IPS-18a (cell line): Measurements from ENCODE around the gene OR7C1.
"Not testable (repeated sequence)": the region's sequence is repeated elsewhere in the genome, so short reads cannot be mapped to it uniquely, and the experiment has no call there.

Experiments used
- H3K27ac ChIP-seq: one replicate; pipeline ENCODE4 v1.5.1; 2013; ENCODE audit warnings: low read length
- H3K27me3 ChIP-seq: one replicate; pipeline ENCODE4 v1.6.1; 2013; ENCODE audit warnings: mild to moderate bottlenecking, low read length; ENCODE audit not compliant: control insufficient read depth, insufficient read depth
- H3K36me3 ChIP-seq: one replicate; pipeline ENCODE4 v1.6.1; 2013; ENCODE audit warnings: low read depth, low read length; ENCODE audit not compliant: control insufficient read depth
- H3K4me1 ChIP-seq: one replicate; pipeline ENCODE4 v1.6.1; 2013; ENCODE audit warnings: low read depth, low read length; ENCODE audit not compliant: control insufficient read depth
- H3K4me3 ChIP-seq: one replicate; pipeline ENCODE4 v1.5.1; 2013; ENCODE audit warnings: low read length
- H3K9ac ChIP-seq: one replicate; pipeline ENCODE4 v1.6.1; 2013; ENCODE audit warnings: mild to moderate bottlenecking, low read length, moderate library complexity
- H3K9me3 ChIP-seq: one replicate; pipeline ENCODE4 v1.6.1; 2013; ENCODE audit warnings: low read depth, low read length; ENCODE audit not compliant: control insufficient read depth

OR7C1 gene

DNA sequence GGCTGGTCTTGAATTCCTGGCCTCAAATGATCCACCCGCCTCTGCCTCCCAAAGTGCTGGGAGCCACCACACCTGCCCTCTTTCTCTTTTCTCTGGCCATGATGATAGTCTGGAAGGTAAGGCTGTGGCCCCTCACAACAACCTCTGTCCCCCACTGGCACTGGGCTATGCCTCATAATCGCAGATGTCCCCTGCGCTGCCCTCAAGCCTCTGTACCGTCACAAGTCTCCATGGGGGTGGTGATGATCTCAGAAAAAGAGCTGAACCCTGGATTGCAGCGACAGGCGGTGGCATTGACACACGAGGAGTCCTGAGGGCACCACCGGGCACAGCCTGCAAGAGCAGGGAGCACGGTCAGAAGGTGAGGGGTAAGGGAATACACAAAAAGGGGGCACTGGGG, 61.3 kb downstream of the OR7C1 start:
- not testable (repeated sequence) for H3K9ac ChIP-seq, H3K9me3 ChIP-seq, H3K27ac ChIP-seq, H3K4me3 ChIP-seq, H3K36me3 ChIP-seq, H3K4me1 ChIP-seq
- H3K27me3 ChIP-seq = peaks cover 12% of the 10 kb centered on the region

DNA sequence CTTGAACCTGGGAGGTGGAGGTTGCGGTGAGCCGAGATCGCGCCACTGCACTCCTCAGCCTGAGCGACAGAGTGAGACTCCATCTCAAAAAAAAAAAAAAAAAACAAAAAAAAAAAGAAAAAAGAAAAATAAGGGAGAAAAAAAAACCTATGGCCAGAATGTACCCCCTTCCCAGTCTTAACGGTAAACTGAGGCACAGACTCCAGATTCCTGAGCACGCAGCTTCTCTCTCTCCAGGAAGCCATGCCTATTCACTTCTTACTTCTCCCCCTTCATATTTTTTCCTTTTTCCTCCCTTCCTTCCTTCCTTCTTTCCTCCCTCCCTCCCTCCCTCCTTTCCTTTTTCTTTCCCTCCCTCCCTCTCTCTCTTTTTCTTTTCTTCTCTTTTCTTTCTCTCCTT, 62.0 kb downstream of the OR7C1 start:
- Histone ChIP-seq H3K4me3 (no peak overlapping the region), H3K36me3 (no peaks in the 10 kb centered on the region), H3K9me3 (no peaks in the 10 kb centered on the region), H3K27me3 (peaks cover 12% of the 10 kb centered on the region), H3K4me1 (no peaks in the 10 kb centered on the region), H3K9ac (no peak overlapping the region), H3K27ac (no peak overlapping the region)

DNA sequence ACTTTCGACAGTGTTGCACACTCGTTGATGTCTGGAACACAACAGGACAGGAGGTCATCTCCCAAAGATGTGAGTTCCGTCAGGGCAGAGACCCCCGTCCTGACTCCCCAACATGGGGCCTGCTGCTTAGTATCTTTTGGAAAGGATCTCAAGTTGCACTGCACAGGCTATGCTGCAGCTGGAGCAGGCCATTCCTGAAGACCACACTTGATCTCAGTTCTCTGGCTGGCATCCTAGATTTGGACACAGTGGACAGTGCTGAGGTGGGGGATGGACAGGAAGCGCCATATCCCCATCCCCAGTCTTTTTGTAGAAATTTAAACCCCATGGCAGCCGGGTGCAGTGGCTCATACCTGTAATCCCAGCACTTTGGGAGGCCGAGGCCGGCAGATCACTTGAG, 62.5 kb downstream of the OR7C1 start:
- Histone ChIP-seq H3K36me3 (no peaks in the 10 kb centered on the region), H3K4me1 (no peaks in the 10 kb centered on the region), H3K9ac (no peak overlapping the region), H3K27ac (no peak overlapping the region), H3K27me3 (peaks cover 12% of the 10 kb centered on the region), H3K9me3 (no peaks in the 10 kb centered on the region), H3K4me3 (no peak overlapping the region)

DNA sequence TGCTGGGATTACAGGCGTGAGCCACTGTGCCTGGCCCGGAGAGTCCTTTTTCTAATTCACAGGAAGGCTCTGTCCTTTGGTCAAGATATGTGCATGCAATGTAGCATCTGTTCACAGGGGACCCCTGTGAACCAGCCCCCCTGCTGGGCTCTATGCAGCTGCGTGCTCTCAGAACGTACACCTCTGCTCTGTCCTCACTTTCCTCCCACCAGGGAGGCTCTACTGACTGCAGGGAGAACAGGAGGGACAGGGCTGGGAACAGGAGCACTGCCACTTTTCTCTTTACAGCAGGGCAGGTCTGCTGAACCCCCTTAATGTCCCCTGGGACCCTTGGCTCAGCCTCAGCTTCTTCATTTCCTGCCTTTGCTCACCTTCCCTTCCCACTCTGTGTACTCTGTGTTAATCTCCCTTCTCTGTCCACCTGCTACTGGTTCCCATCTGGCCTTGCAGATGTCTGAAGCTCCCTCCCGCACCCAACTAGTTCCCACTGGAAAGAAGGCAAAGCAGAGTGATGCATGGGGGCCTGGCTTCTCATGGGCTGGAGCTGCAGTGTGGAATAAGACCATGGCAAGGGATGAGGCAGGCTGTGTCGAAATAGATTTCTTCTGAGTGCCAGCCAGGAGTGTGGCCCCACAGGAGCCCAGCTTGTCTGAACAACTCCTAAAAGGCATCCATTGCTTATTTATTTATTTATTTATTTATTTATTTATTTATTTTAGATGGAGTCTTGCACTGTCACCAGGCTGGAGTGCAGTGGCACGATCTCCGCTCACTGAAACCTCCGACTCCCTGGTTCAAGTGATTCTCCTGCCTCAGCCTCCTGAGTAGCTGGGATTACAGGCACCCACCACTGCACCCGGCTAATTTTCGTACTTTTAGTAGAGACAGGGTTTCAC, 63.8 kb downstream of the OR7C1 start:
- no peaks in the 10 kb centered on the region for H3K9me3 ChIP-seq
- H3K9ac ChIP-seq = no peak overlapping the region
- no peaks in the 10 kb centered on the region for H3K36me3 ChIP-seq
- H3K4me1 ChIP-seq = no peaks in the 10 kb centered on the region
- H3K4me3 ChIP-seq = no peak overlapping the region
- H3K27ac ChIP-seq = no peak overlapping the region
- H3K27me3 ChIP-seq = peaks cover 10% of the 10 kb centered on the region

DNA sequence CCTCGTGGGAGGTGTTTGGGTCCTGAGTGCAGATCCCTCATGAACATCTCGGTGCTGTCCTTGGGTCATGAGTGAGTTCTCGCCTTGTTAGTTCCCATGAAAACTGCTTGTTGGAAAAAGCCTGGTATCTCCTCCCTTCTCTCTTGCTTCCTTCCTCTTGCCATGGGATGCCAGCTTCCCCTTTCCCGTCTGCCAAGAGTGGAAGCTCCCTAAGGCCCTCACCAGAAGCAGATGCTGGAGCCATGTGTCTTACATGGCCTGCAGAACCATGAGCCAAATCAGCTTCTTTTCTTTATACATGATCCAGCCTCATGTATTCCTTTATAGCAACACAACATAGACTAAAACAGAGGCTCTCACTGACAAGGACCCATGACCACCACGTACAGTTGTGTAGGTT, 64.8 kb downstream of the OR7C1 start:
- Histone ChIP-seq H3K9me3 (no peaks in the 10 kb centered on the region), H3K36me3 (no peaks in the 10 kb centered on the region), H3K4me1 (no peaks in the 10 kb centered on the region), H3K9ac (no peak overlapping the region), H3K27ac (no peak overlapping the region), H3K27me3 (no peaks in the 10 kb centered on the region), H3K4me3 (no peak overlapping the region)

DNA sequence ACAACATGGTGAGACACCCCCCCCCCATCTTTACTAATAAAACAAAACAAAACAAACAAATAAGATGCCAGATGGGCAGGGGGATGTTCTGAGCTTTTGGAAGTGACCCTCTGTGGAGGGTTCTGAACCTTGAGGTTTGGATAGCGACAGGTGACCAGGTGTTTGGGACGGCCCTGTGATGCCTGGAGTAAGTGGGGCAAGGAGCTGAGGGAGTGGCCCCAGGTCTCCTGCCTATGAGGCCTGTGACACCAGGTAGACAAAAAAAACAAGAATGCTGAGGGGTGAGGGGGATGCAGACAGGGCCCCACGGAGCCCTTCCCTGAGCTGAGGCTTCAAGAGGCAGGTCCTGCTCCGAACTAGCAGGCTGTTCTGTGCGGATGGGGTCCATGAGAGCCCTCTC, 65.8 kb downstream of the OR7C1 start:
- Histone ChIP-seq H3K9ac (no peak overlapping the region), H3K27ac (no peak overlapping the region), H3K27me3 (no peaks in the 10 kb centered on the region), H3K36me3 (no peaks in the 10 kb centered on the region), H3K4me1 (no peaks in the 10 kb centered on the region), H3K9me3 (no peaks in the 10 kb centered on the region), H3K4me3 (no peak overlapping the region)

DNA sequence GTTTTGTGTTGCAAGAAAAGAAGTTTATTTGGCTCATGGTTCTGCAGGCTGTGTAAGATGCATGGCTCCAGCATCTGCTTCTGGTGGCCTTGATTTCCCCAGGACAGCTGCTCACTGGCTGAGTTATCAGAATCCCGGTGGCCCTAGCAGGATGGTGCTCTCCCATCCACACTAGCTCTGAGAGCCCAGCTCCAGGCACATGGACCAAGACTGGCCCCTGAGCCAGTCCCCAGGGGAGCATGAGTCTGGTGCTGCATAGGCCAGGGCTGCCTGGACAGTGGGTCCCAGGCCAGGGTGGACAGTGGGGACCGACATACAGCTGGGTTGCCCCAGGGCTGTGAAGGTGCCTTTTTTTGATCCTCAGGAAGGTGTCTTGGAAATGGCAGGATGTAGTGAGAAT, 67.0 kb downstream of the OR7C1 start:
- H3K9me3 ChIP-seq = no peaks in the 10 kb centered on the region
- no peaks in the 10 kb centered on the region for H3K36me3 ChIP-seq
- no peak overlapping the region for H3K4me3 ChIP-seq
- H3K4me1 ChIP-seq = no peaks in the 10 kb centered on the region
- no peak overlapping the region for H3K9ac ChIP-seq
- H3K27me3 ChIP-seq = no peaks in the 10 kb centered on the region
- H3K27ac ChIP-seq = no peak overlapping the region

DNA sequence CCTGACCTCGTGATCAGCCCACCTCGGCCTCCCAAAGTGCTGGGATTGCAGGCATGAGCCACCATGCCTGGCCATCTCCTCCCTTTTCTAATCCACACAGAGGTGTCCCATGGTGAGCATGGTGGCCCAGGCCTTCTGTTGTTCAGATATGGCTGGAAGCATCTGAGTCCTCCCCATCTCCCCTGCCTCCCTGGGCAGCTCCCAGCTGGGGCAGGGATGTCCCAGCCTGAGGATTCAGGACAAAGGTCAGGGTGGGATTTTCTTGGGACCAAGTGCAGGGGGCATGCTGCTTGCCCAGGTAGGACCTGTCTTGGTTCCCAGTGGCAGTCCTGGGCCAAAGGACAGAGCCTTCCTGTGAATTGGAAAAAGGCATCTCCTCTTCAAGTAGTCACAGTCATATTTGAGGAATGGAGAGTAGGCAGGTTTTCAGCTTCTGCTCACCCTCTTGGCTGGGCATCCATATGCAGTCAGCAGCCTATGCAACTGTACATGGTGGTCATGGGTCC, 67.5 kb downstream of the OR7C1 start:
- Histone ChIP-seq H3K36me3 (no peaks in the 10 kb centered on the region), H3K4me1 (no peaks in the 10 kb centered on the region)

DNA sequence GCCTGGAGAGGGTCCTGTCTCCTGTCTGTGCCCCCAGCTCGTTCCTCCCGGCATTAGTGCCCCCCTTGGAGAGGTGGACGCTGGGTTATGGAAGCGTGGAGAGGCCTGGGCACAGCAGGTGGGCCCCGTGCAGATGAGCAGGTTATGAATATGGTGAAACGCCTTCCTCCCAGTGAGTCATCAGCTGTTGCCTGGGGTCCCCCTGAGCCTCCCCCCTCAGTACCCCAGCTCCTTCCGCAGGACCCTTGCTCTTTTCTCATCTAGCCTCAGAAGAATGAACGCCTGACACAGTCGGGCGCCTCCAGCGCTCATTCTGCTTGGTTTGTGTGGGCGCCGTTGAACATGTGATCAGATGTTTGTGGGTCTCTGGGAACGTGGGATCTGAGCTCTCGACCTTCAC, 69.1 kb downstream of the OR7C1 start:
- not testable (repeated sequence) for H3K27me3 ChIP-seq, H3K27ac ChIP-seq, H3K4me1 ChIP-seq, H3K9ac ChIP-seq, H3K36me3 ChIP-seq, H3K4me3 ChIP-seq, H3K9me3 ChIP-seq

More for the DNA sequence above, 67.5 kb downstream of the OR7C1 start:
- no peak overlapping the region for H3K9ac ChIP-seq
- H3K4me3 ChIP-seq = no peak overlapping the region
- no peaks in the 10 kb centered on the region for H3K27me3 ChIP-seq
- no peaks in the 10 kb centered on the region for H3K9me3 ChIP-seq
- no peak overlapping the region for H3K27ac ChIP-seq

DNA sequence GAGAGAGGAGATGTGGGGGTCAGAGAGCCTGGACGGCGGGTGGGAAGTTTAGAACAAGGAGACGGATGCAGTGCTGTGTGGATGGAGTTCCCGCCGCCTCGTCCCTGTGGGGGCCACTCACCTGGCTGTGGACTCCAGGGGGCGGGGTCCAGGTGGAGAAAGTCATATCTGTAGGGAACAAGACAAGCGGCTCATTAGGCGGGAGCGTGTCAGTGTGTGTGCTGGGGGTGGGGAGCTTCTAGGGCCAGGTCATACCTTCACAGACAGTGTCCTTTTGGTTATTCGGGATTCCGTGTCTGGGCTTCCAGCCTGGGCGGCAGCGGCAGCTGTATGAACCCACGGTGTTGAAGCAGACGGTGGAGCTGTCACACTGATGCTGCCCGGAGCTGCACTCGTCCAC, 69.6 kb downstream of the OR7C1 start:
- H3K4me3 ChIP-seq, H3K4me1 ChIP-seq, H3K9me3 ChIP-seq: not testable (repeated sequence)

DNA sequence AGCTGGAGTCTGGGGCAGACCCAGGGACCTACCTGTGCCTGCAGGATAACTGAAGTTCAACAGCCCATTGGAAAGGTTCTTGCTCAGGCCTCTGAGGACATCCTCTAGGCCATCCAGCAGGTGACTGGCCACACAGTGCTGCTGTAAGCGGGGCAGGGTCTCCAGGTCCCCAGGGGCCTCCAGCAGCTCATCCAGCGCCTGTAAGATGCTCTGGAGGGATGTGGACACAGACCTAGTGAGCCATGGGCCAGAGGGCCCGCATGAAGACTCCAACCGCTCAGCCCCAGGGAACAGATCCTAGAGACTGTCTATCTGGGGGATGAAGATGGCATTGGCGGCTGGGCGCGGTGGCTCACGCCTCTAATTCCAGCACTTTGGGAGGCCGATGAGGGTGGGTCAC, 70.6 kb downstream of the OR7C1 start:
- no peaks in the 10 kb centered on the region for H3K4me1 ChIP-seq
- no peaks in the 10 kb centered on the region for H3K27me3 ChIP-seq

More for the DNA sequence above, 69.6 kb downstream of the OR7C1 start:
- not testable (repeated sequence) for H3K27ac ChIP-seq, H3K27me3 ChIP-seq, H3K36me3 ChIP-seq, H3K9ac ChIP-seq

DNA sequence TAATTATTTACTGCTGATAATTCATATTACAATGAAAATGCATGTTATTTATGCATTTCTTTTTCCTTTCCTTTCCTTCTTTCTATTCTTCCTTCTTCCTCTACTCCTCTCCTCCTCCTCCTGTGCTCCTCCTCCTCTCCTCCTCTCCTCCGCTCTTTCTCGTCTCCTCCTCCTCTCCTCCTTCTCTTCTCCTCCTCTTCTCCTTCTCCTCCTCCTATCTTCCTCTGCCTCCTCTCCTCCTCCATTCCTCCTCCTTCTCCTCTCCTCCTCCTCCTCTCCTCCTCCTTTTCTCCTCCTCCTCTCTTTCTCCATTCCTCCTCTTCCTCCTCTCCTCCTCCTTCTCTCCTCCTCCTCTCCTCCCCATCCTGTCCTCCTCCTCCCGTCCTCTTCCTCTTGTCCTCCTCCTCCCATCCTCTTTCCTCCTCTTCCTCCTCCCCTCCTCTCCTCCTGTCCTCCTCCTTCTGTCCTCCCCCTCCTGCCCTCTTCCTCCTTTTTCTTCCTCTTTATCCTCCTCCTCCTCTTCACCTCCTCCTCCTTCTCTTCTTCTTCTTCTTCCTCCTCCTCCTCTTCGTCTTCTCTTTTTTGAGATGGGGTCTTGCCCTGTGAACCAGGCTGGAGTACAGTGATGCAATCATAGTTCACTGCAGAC, 71.4 kb downstream of the OR7C1 start:
- H3K9me3 ChIP-seq = no peaks in the 10 kb centered on the region
- H3K4me3 ChIP-seq = no peak overlapping the region
- H3K36me3 ChIP-seq = no peaks in the 10 kb centered on the region
- H3K4me1 ChIP-seq = no peaks in the 10 kb centered on the region
- H3K27ac ChIP-seq = no peak overlapping the region
- H3K27me3 ChIP-seq = no peaks in the 10 kb centered on the region
- H3K9ac ChIP-seq = no peak overlapping the region

More for the DNA sequence above, 70.6 kb downstream of the OR7C1 start:
- H3K27ac ChIP-seq = no peak overlapping the region
- H3K36me3 ChIP-seq = no peaks in the 10 kb centered on the region
- H3K9me3 ChIP-seq = no peaks in the 10 kb centered on the region
- H3K9ac ChIP-seq = no peak overlapping the region
- H3K4me3 ChIP-seq = no peak overlapping the region
